H1 (cell line): ENCODE data around the gene MCUB. TPM values are rescaled to one million over a fixed set of nuclear protein-coding genes. Genes with fewer than 3 reads are reported as not detected.

Experiments
- CTCF ChIA-PET: fragments of 300-600 bp; sonication (Branson Sonifier 250); formaldehyde crosslinking; loops from one replicate; lab custom pipeline; 2021; ENCODE audit not compliant: partially characterized antibody; lab: Charles Lee
- POLR2A ChIA-PET: fragments of 300-600 bp; sonication (Branson Sonifier 250); formaldehyde crosslinking; loops from one replicate; lab custom pipeline; 2021; ENCODE audit warnings: inconsistent platforms; ENCODE audit not compliant: partially characterized antibody; lab: Charles Lee
- DNase-seq, 2 experiments: peaks; one replicate each; pipeline versions ENCODE4 v3.0.0 to v3.0.0-alpha.2; 2010 to 2022; ENCODE audit warnings: low spot score in 2 of 2, low read depth in 1 of 2, mixed read lengths in 1 of 2
- FAIRE-seq: peaks from 2 replicates; lab custom pipeline; 2011; peaks lifted over from hg19 to GRCh38; lab: Jason Lieb, UNC
- H2AFZ ChIP-seq: 2 replicates; pipeline ENCODE4 v1.8.1; 2012; ENCODE audit warnings: low read length, inconsistent platforms
- H2AK5ac ChIP-seq: 2 replicates; pipeline ENCODE4 v1.6.1; 2013; ENCODE audit warnings: low read depth, low read length
- H2BK120ac ChIP-seq: replicated peaks from 2 replicates; pipeline ENCODE3; 2013; ENCODE audit warnings: low read depth, low read length, inconsistent platforms
- H2BK12ac ChIP-seq: 2 replicates; pipeline ENCODE4 v1.6.1; 2013; ENCODE audit warnings: low read depth, low read length
- H2BK15ac ChIP-seq: 2 replicates; pipeline ENCODE4 v1.6.1; 2013; ENCODE audit warnings: low read length
- H2BK20ac ChIP-seq: 2 replicates; pipeline ENCODE4 v1.6.1; 2013; ENCODE audit warnings: low read length
- H2BK5ac ChIP-seq: 2 replicates; pipeline ENCODE4 v1.6.1; 2013; ENCODE audit warnings: low read depth, low read length
- H3K14ac ChIP-seq: 2 replicates; pipeline ENCODE4 v1.6.1; 2013; ENCODE audit warnings: inconsistent platforms; ENCODE audit not compliant: insufficient read length
- H3K18ac ChIP-seq: 2 replicates; pipeline ENCODE4 v1.6.1; 2013; ENCODE audit warnings: low read length; ENCODE audit errors: extremely low read depth
- H3K23ac ChIP-seq: 2 replicates; pipeline ENCODE4 v1.6.1; 2013; ENCODE audit warnings: inconsistent platforms; ENCODE audit not compliant: insufficient read length
- H3K23me2 ChIP-seq: 2 replicates; pipeline ENCODE4 v1.6.1; 2013; ENCODE audit warnings: low read depth, low read length
- H3K27ac ChIP-seq: 2 replicates; pipeline ENCODE4 v1.6.1; 2011; ENCODE audit warnings: low read depth, low read length, inconsistent platforms
- H3K27me3 ChIP-seq, 4 experiments: replicated peaks in 1 of 4; 1 replicate in 1 of 4; 2 replicates in 3 of 4; pipeline versions ENCODE4 v1.6.1 to v1.8.1; 2011 to 2013; ENCODE audit warnings: low read length in 3 of 4, mild to moderate bottlenecking in 3 of 4, inconsistent platforms in 2 of 4, mixed read lengths in 2 of 4, moderate library complexity in 1 of 4; ENCODE audit not compliant: control insufficient read depth in 3 of 4, insufficient read depth in 3 of 4; ENCODE audit errors: extremely low read depth in 1 of 4
- H3K36me3 ChIP-seq, 4 experiments: 2 replicates each; pipeline versions ENCODE4 v1.6.1 to v1.8.1; 2011 to 2013; ENCODE audit warnings: mild to moderate bottlenecking in 4 of 4, low read length in 3 of 4, moderate library complexity in 2 of 4, control low read depth in 1 of 4, inconsistent platforms in 1 of 4; ENCODE audit not compliant: insufficient read depth in 4 of 4, control insufficient read depth in 2 of 4
- H3K4ac ChIP-seq: replicated peaks from 2 replicates; pipeline ENCODE3; 2013; ENCODE audit warnings: low read length, low read depth, mixed read lengths, inconsistent platforms; ENCODE audit not compliant: insufficient read length
- H3K4me1 ChIP-seq, 4 experiments: replicated peaks in 1 of 4; 1 replicate in 1 of 4; 2 replicates in 3 of 4; pipeline versions ENCODE4 v1.6.1 to v1.8.1; 2011 to 2013; ENCODE audit warnings: low read length in 3 of 4, inconsistent platforms in 2 of 4, mixed read lengths in 1 of 4; ENCODE audit not compliant: insufficient read depth in 4 of 4, control insufficient read depth in 3 of 4
- H3K4me2 ChIP-seq, 2 experiments: 2 replicates each; pipeline versions ENCODE4 v1.6.1 to v1.8.1; 2011 to 2013; ENCODE audit warnings: low read depth in 2 of 2, low read length in 2 of 2, control low read depth in 1 of 2, inconsistent platforms in 1 of 2, mild to moderate bottlenecking in 1 of 2; ENCODE audit not compliant: insufficient read depth in 1 of 2
- H3K4me3 ChIP-seq, 4 experiments: fragments of 200-600, 300-600 bp in 1 of 4; sonication (generic), shearing (Covaris generic), sonication (Bioruptor Twin) in 1 of 4; 2 replicates each; pipeline versions ENCODE4 v1.5.1 to v1.8.1; 2011 to 2016; ENCODE audit warnings: low read length in 4 of 4, low read depth in 3 of 4, control low read depth in 2 of 4, inconsistent platforms in 2 of 4, mild to moderate bottlenecking in 2 of 4, mixed read lengths in 1 of 4, moderate library complexity in 1 of 4; ENCODE audit not compliant: insufficient read depth in 2 of 4; ENCODE audit errors: extremely low read depth in 1 of 4
- H3K56ac ChIP-seq: replicated peaks from 2 replicates; pipeline ENCODE3; 2013; ENCODE audit warnings: low read depth, mild to moderate bottlenecking, mixed read lengths, low read length, inconsistent platforms; ENCODE audit not compliant: insufficient read length
- H3K79me1 ChIP-seq: 2 replicates; pipeline ENCODE4 v1.6.1; 2013; ENCODE audit warnings: low read depth, low read length, control low read depth
- H3K79me2 ChIP-seq, 2 experiments: 2 replicates each; pipeline versions ENCODE4 v1.6.1 to v1.8.1; 2012 to 2013; ENCODE audit warnings: low read length in 2 of 2, mild to moderate bottlenecking in 2 of 2, inconsistent platforms in 1 of 2; ENCODE audit not compliant: insufficient read depth in 2 of 2, control insufficient read depth in 1 of 2
- H3K9ac ChIP-seq, 4 experiments: replicated peaks in 1 of 4; 1 replicate in 1 of 4; 2 replicates in 3 of 4; pipeline versions ENCODE4 v1.6.1 to v1.8.1; 2011 to 2013; ENCODE audit warnings: low read depth in 3 of 4, low read length in 3 of 4, control low read depth in 2 of 4, mild to moderate bottlenecking in 2 of 4, moderate library complexity in 2 of 4, inconsistent platforms in 1 of 4; ENCODE audit errors: extremely low read depth in 1 of 4
- H3K9me3 ChIP-seq, 2 experiments: 2 replicates each; pipeline versions ENCODE4 v1.6.1 to v1.8.1; 2012 to 2013; ENCODE audit warnings: mild to moderate bottlenecking in 2 of 2, moderate library complexity in 2 of 2, control low read depth in 1 of 2, inconsistent platforms in 1 of 2, low read depth in 1 of 2, low read length in 1 of 2, mixed read lengths in 1 of 2; ENCODE audit not compliant: insufficient read depth in 2 of 2
- H4K20me1 ChIP-seq, 2 experiments: replicated peaks in 1 of 2; 2 replicates each; pipeline versions ENCODE3 to v1.8.1; 2011 to 2013; ENCODE audit warnings: inconsistent platforms in 2 of 2, low read length in 2 of 2, mild to moderate bottlenecking in 1 of 2; ENCODE audit not compliant: insufficient read depth in 2 of 2, control insufficient read depth in 1 of 2
- H4K5ac ChIP-seq: 2 replicates; pipeline ENCODE4 v1.6.1; 2013; ENCODE audit warnings: low read length, low read depth, mixed read lengths, inconsistent platforms; ENCODE audit not compliant: insufficient read length
- H4K8ac ChIP-seq: 2 replicates; pipeline ENCODE4 v1.8.0; 2013; ENCODE audit warnings: mild to moderate bottlenecking, moderate library complexity, low read length, inconsistent platforms; ENCODE audit not compliant: insufficient read depth; ENCODE audit errors: extremely low read depth
- H4K91ac ChIP-seq: replicated peaks from 2 replicates; pipeline ENCODE3; 2013; ENCODE audit warnings: low read length, mixed read lengths, inconsistent platforms; ENCODE audit not compliant: insufficient read length
- EP300 ChIP-seq, 2 experiments: IDR thresholded peaks; 1 replicate in 1 of 2; 2 replicates in 1 of 2; pipeline ENCODE4 v1.6.1; 2011 to 2012; ENCODE audit warnings: low read depth in 2 of 2, low read length in 2 of 2, mild to moderate bottlenecking in 2 of 2, borderline replicate concordance in 1 of 2, inconsistent platforms in 1 of 2, moderate library complexity in 1 of 2
- JUN ChIP-seq: IDR thresholded peaks from 2 replicates; pipeline ENCODE4 v1.6.1; 2011; ENCODE audit warnings: low read depth, mild to moderate bottlenecking, improper control_type of control experiment, low read length
- KDM1A ChIP-seq: fragments of 200-600, 300-600 bp; sonication (generic); IDR thresholded peaks from 2 replicates; pipeline ENCODE4 v1.7.1; 2016; ENCODE audit warnings: mild to moderate bottlenecking, low read length, borderline replicate concordance
- KDM4A ChIP-seq: IDR thresholded peaks from one replicate; pipeline ENCODE4 v1.7.1; 2012; ENCODE audit warnings: low read depth, mild to moderate bottlenecking, moderate library complexity, low read length, inconsistent platforms; ENCODE audit not compliant: severe bottlenecking
- NANOG ChIP-seq: IDR thresholded peaks from 2 replicates; pipeline ENCODE4 v1.6.1; 2011; ENCODE audit warnings: low read length, low read depth, mild to moderate bottlenecking, inconsistent platforms; ENCODE audit not compliant: insufficient read depth, poor library complexity, severe bottlenecking
- POLR2AphosphoS5 ChIP-seq: IDR thresholded peaks from 2 replicates; pipeline ENCODE4 v1.6.1; 2011; ENCODE audit warnings: low read depth, low read length
- RNF2 ChIP-seq: fragments of 200-900, 300-1000 bp; sonication (generic); IDR thresholded peaks from 2 replicates; pipeline ENCODE4 v1.7.1; 2016; ENCODE audit warnings: borderline replicate concordance, low read depth, mild to moderate bottlenecking, antibody characterized with exemption, low read length; ENCODE audit not compliant: poor library complexity, severe bottlenecking; ENCODE audit errors: missing control alignments
- SIN3A ChIP-seq, 2 experiments: IDR thresholded peaks in 1 of 2; conservative IDR thresholded peaks in 1 of 2; 2 replicates each; pipeline ENCODE4 v1.6.1; 2011 to 2012; ENCODE audit warnings: low read length in 2 of 2, improper control_type of control experiment in 1 of 2, low read depth in 1 of 2, mild to moderate bottlenecking in 1 of 2
- TAF7 ChIP-seq: optimal IDR thresholded peaks from 2 replicates; pipeline ENCODE3; 2011; ENCODE audit warnings: low read depth, mild to moderate bottlenecking, inconsistent platforms, low read length, moderate library complexity, borderline replicate concordance
- WGBS, 2 experiments: shearing (Covaris generic) in 1 of 2; methylation state at CpG; one replicate each; pipeline versions ENCODE4 v1.1.6 to v1.1.7; 2013 to 2015; ENCODE audit warnings: low lambda C conversion rate in 2 of 2, mixed read lengths in 2 of 2, inconsistent platforms in 1 of 2, low coverage in 1 of 2, missing lambda C conversion rate in 1 of 2; ENCODE audit not compliant: insufficient replicate concordance in 2 of 2, insufficient coverage in 1 of 2, insufficient read length in 1 of 2; ENCODE audit errors: extremely low coverage in 1 of 2, missing lambda C conversion rate in 1 of 2; 5-methylcytosine and 5-hydroxymethylcytosine counted together
- polyA plus RNA-seq, 7 experiments: library from polyadenylated mRNA; depleted of rRNA in 3 of 7; stranded (reverse) in 5 of 7; unstranded in 2 of 7; fragments of >200 nt in 5 of 7; fragments of 200-250 nt in 2 of 7; gene quantifications; 1 replicate in 5 of 7; 2 replicates in 1 of 7; 4 replicates in 1 of 7; pipeline versions ENCODE4 v1.2.1 to v1.2.3, GENCODE V29; 2011 to 2013; ENCODE audit warnings: missing spikeins in 2 of 7, mixed read lengths in 2 of 7
- total RNA-seq: library from RNA; stranded (reverse); fragmentation: NEBNext Ultra II Directional; extraction: Animal tissue kit (Norgen Biotek cat#: 25700); gene quantifications from 2 replicates; pipeline ENCODE4 v1.2.1, GENCODE V29; 2021
- TF ChIP-seq, protein P1 (sequence below), 3 experiments: IDR thresholded peaks; 1 replicate in 2 of 3; 2 replicates in 1 of 3; pipeline versions ENCODE4 v1.5.1 to v1.6.1; 2011; ENCODE audit warnings: low read length in 3 of 3, mild to moderate bottlenecking in 3 of 3, inconsistent platforms in 2 of 3, low read depth in 1 of 3, moderate library complexity in 1 of 3; ENCODE audit not compliant: insufficient read depth in 1 of 3; ENCODE audit errors: control extremely low read depth in 1 of 3

MCUB gene
- total and polyA plus RNA-seq, 2 of the 8 experiments (the other 6 are each of a cell fraction or from before 2014, with no cell fraction given): 15.2 to 19.4 TPM

DNA sequence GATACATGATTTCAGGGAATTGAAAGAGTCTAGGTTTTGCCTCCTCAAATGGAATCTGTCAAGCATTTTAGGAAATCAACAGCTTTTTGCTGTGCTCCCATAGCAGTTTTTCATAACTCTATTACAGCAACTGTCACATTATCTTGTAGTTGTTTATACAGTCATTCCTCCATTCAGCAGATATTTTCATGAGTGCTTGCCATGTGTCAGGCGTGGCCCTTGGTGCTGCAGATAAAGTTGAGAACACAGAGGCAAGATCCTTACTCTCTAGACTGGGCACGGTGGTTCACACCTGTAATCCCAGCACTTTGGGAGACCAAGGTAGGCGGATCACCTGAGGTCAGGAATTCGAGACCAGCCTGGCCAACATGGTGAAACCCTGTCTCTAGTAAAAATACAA lies 67.3 kb downstream of the MCUB start:
- Histone ChIP-seq H3K14ac (no peak overlapping the region), H2AK5ac (no peak overlapping the region; the same call in 1 of the 2 replicates), H3K23ac (no peak overlapping the region), H3K56ac (no peak overlapping the region), H3K79me2 (no peaks in the 10 kb centered on the region), H3K23me2 (no peaks in the 10 kb centered on the region), H4K8ac (no peak overlapping the region), H4K5ac (no peak overlapping the region), H3K18ac (no peak overlapping the region), H2BK15ac (no peak overlapping the region), H3K4me1 (peaks cover 0 to 4% (median 2%) of the 10 kb centered on the region in 4 experiments; a peak in 2 of 7 replicates), H2AFZ (no peak overlapping the region), H3K27ac (no peak overlapping the region), H3K9ac (no peak overlapping the region), H3K9me3 (no peaks in the 10 kb centered on the region), H2BK120ac (no peak overlapping the region), H4K91ac (no peak overlapping the region), H3K4ac (no peak overlapping the region), H2BK12ac (no peak overlapping the region), H4K20me1 (peaks cover 2 to 3% of the 10 kb centered on the region in 2 experiments), H3K79me1 (no peaks in the 10 kb centered on the region; the same call in 1 of the 2 replicates), H2BK20ac (no peak overlapping the region), H3K4me2 (no peak overlapping the region), H3K36me3 (no peaks in the 10 kb centered on the region), H3K27me3 (no peaks in the 10 kb centered on the region), H3K4me3 (no peak overlapping the region), H2BK5ac (no peak overlapping the region)
- POLR2A ChIA-PET: no interaction called here
- FAIRE-seq (no peak), DNase-seq (no peak)
- CTCF ChIA-PET: interaction anchor here (1.3 kb wide), 1 partner anchor 31 kb away, joined by 4 read pairs; no protein-coding TSS in a partner anchor
- 96% methylated on average over 4 of the region's 4 CpGs; no CpG with 5 or more reads in 1 of the 2 experiments for whole genome bisulfite sequencing, 2 experiments
- TF ChIP-seq KDM4A (no peak), TAF7 (no peak), SIN3A (conservative IDR thresholded peaks at IDR 0.05 in 1 of 2, IDR thresholded peaks at IDR 0.05 in 1 of 2; ENCODE audit: low read depth in 1 of 2, low read length in 2 of 2) (no peak), NANOG (no peak), JUN (no peak), POLR2AphosphoS5 (no peak), KDM1A (no peak), EP300 (IDR thresholded peaks at IDR 0.05; ENCODE audit: borderline replicate concordance in 1 of 2, low read depth in 2 of 2, low read length in 2 of 2) (no peak), RNF2 (no peak)
- TF ChIP-seq, protein P1, sequence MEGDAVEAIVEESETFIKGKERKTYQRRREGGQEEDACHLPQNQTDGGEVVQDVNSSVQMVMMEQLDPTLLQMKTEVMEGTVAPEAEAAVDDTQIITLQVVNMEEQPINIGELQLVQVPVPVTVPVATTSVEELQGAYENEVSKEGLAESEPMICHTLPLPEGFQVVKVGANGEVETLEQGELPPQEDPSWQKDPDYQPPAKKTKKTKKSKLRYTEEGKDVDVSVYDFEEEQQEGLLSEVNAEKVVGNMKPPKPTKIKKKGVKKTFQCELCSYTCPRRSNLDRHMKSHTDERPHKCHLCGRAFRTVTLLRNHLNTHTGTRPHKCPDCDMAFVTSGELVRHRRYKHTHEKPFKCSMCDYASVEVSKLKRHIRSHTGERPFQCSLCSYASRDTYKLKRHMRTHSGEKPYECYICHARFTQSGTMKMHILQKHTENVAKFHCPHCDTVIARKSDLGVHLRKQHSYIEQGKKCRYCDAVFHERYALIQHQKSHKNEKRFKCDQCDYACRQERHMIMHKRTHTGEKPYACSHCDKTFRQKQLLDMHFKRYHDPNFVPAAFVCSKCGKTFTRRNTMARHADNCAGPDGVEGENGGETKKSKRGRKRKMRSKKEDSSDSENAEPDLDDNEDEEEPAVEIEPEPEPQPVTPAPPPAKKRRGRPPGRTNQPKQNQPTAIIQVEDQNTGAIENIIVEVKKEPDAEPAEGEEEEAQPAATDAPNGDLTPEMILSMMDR (IDR thresholded peaks at IDR 0.05; ENCODE audit: control extremely low read depth in 1 of 3, insufficient read depth in 1 of 3, low read depth in 1 of 3, low read length in 3 of 3): no peak
